K562 (cell line): ENCODE results near the gene GABPB1. TPM values are rescaled to one million over a fixed set of nuclear protein-coding genes. Genes with fewer than 3 reads are reported as not detected.
A peak's percentile ranks its signal among the peaks of the same experiment; 100 is the strongest.

Experiments used
- C11orf30 ChIP-seq: fragments of 450-650 bp; IDR thresholded peaks from 2 replicates; pipeline ENCODE4 v1.6.1; 2016; ENCODE audit warnings: low read depth, mild to moderate bottlenecking
- FOS ChIP-seq: IDR thresholded peaks from 3 replicates; pipeline ENCODE4 v1.6.1; 2011; ENCODE audit not compliant: insufficient read length; ENCODE audit errors: extremely low read depth
- KDM4B ChIP-seq, 2 experiments: fragments of 450-650 bp in 1 of 2; sonication (generic) in 1 of 2; IDR thresholded peaks; 2 replicates each; pipeline ENCODE4 v1.6.1; 2016 to 2017; ENCODE audit warnings: borderline replicate concordance in 2 of 2, antibody characterized with exemption in 1 of 2, low read depth in 1 of 2, mild to moderate bottlenecking in 1 of 2
- KLF10 ChIP-seq: fragments of 250-450 bp; sonication (Bioruptor Pico); IDR thresholded peaks from 2 replicates; pipeline ENCODE4 v1.6.1; 2021; ENCODE audit warnings: matching md5 sums
- RBM15 ChIP-seq: fragments of 200-400 bp; formaldehyde crosslinking; IDR thresholded peaks from 2 replicates; pipeline ENCODE4 v1.6.1; 2018; ENCODE audit warnings: mild to moderate bottlenecking, low read length, moderate library complexity; ENCODE audit not compliant: insufficient read depth
- U2AF1 ChIP-seq: fragments of 200-400 bp; formaldehyde crosslinking; optimal IDR thresholded peaks from 2 replicates; pipeline ENCODE3; 2017; ENCODE audit warnings: mild to moderate bottlenecking, low read depth, low read length, moderate library complexity
- ZFP1 ChIP-seq: fragments of 450-650 bp; formaldehyde crosslinking; IDR thresholded peaks from 2 replicates; pipeline ENCODE4 v1.4.0; 2020; ENCODE audit warnings: mild to moderate bottlenecking, mixed read lengths
- ZNF316 ChIP-seq: fragments of 450-650 bp; IDR thresholded peaks from 2 replicates; pipeline ENCODE4 v1.6.1; 2016
- ZNF766 ChIP-seq: fragments of 200-800 bp; sonication (Bioruptor generic); conservative IDR thresholded peaks from 2 replicates; pipeline ENCODE4 v1.6.1; 2016; ENCODE audit warnings: missing genetic modification characterization, missing compliant biosample characterization
- polyA plus RNA-seq, 8 experiments: library from polyadenylated mRNA; depleted of rRNA in 4 of 8; stranded (reverse) in 5 of 8; unstranded in 3 of 8; fragments of >200 nt; fragmentation: Nextera tagmentation in 2 of 8; fragmentation: Illumina TruSeq in 1 of 8; extraction: Ambion mirVana in 2 of 8; extraction: Trizol in 1 of 8; gene quantifications; 2 replicates each; pipeline versions ENCODE4 v1.2.1 to v1.2.3, GENCODE V29; 2011 to 2014; ENCODE audit warnings: inconsistent platforms in 1 of 8, missing spikeins in 1 of 8
- total RNA-seq, 7 experiments: library from RNA; depleted of rRNA in 6 of 7; stranded (reverse); fragments of >200 nt in 6 of 7; fragmentation: Illumina TruSeq in 2 of 7; extraction: Trizol in 2 of 7; gene quantifications; 2 replicates each; pipeline versions ENCODE4 v1.2.1 to v1.2.3, GENCODE V29; 2011 to 2021; ENCODE audit warnings: low replicate concordance in 1 of 7
- TF ChIP-seq, protein P1 (sequence below): fragments of 450-650 bp; IDR thresholded peaks from 2 replicates; pipeline ENCODE4 v1.6.1; 2016
- TF ChIP-seq, protein P2 (sequence below), 2 experiments: fragments of 450-650 bp; IDR thresholded peaks; 2 replicates each; pipeline ENCODE4 v1.6.1; 2016; ENCODE audit warnings: mild to moderate bottlenecking in 2 of 2, borderline replicate concordance in 1 of 2, low read depth in 1 of 2, moderate library complexity in 1 of 2
- TF ChIP-seq, protein P3 (sequence below): sonication (generic); formaldehyde crosslinking; IDR thresholded peaks from 2 replicates; pipeline ENCODE4 v1.8.1; 2023; ENCODE audit warnings: mild to moderate bottlenecking, missing genetic modification reagents
- TF ChIP-seq, protein P4 (sequence below): fragments of 250-450 bp; sonication (Bioruptor Pico); IDR thresholded peaks from 2 replicates; pipeline ENCODE4 v1.8.0; 2021; ENCODE audit warnings: mild to moderate bottlenecking, moderate library complexity

GABPB1 gene
- total and polyA plus RNA-seq, 9 of the 15 experiments (the other 6 are each of a cell fraction or from before 2014, with no cell fraction given): 11.8 to 42.3 (median 33.2) TPM

DNA sequence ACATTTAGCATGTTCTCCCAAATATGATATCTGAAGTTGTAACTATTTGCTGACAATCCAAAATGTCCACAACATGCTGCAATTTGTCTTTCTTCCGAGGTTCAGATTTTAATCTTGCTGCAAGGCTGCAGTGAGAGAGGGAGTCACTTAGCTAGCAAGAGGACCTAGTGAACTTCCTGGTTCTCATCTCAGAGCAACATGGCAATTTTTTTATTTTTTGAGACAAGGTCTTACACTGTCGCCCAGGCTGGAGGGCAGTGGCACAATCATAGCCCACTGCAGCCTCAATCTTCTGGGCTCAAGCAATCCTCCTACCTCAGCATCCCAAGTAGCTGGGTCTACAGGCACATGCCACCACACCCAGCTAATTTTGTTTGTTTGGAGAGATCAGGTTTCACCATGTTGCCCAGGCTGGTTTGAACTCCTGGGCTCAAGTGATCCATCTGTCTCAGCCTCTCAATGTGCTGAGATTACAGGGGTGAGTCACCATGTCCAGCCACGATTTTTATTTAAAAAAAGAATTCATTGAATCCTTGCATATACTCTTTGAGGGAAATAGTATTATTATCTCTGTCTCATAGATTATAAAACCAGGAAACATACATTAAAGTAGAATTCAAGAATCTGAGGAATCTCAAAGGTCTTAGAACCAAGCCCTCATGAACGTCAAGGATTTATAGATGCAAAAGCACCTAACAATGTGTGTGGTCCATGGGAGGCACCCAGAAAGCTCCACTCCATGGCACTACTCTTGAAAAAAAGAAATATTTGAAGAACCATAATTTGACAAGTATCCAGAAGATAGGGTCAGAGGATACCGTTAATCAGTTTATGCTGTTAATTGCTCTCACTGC lies 98.6 kb downstream of the GABPB1 start (continued):
- TF ChIP-seq FOS (no peak), ZFP1 (CRISPR knock-in tag) (no peak), KLF10 (no peak), ZNF316 (peak; percentile 94), U2AF1 (no peak), KDM4B (IDR thresholded peaks at IDR 0.05; ENCODE audit: borderline replicate concordance in 2 of 2, low read depth in 1 of 2) (no peak), ZNF766 (CRISPR knock-in tag) (peak; percentile 33; the same call in 1 of the 2 replicates), C11orf30 (peak; percentile 93), RBM15 (no peak)
- TF ChIP-seq, protein P1, sequence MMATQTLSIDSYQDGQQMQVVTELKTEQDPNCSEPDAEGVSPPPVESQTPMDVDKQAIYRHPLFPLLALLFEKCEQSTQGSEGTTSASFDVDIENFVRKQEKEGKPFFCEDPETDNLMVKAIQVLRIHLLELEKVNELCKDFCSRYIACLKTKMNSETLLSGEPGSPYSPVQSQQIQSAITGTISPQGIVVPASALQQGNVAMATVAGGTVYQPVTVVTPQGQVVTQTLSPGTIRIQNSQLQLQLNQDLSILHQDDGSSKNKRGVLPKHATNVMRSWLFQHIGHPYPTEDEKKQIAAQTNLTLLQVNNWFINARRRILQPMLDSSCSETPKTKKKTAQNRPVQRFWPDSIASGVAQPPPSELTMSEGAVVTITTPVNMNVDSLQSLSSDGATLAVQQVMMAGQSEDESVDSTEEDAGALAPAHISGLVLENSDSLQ: 0 out of 2 replicates have a peak, but pooled peaks have one; percentile 9
- TF ChIP-seq, protein P2, sequence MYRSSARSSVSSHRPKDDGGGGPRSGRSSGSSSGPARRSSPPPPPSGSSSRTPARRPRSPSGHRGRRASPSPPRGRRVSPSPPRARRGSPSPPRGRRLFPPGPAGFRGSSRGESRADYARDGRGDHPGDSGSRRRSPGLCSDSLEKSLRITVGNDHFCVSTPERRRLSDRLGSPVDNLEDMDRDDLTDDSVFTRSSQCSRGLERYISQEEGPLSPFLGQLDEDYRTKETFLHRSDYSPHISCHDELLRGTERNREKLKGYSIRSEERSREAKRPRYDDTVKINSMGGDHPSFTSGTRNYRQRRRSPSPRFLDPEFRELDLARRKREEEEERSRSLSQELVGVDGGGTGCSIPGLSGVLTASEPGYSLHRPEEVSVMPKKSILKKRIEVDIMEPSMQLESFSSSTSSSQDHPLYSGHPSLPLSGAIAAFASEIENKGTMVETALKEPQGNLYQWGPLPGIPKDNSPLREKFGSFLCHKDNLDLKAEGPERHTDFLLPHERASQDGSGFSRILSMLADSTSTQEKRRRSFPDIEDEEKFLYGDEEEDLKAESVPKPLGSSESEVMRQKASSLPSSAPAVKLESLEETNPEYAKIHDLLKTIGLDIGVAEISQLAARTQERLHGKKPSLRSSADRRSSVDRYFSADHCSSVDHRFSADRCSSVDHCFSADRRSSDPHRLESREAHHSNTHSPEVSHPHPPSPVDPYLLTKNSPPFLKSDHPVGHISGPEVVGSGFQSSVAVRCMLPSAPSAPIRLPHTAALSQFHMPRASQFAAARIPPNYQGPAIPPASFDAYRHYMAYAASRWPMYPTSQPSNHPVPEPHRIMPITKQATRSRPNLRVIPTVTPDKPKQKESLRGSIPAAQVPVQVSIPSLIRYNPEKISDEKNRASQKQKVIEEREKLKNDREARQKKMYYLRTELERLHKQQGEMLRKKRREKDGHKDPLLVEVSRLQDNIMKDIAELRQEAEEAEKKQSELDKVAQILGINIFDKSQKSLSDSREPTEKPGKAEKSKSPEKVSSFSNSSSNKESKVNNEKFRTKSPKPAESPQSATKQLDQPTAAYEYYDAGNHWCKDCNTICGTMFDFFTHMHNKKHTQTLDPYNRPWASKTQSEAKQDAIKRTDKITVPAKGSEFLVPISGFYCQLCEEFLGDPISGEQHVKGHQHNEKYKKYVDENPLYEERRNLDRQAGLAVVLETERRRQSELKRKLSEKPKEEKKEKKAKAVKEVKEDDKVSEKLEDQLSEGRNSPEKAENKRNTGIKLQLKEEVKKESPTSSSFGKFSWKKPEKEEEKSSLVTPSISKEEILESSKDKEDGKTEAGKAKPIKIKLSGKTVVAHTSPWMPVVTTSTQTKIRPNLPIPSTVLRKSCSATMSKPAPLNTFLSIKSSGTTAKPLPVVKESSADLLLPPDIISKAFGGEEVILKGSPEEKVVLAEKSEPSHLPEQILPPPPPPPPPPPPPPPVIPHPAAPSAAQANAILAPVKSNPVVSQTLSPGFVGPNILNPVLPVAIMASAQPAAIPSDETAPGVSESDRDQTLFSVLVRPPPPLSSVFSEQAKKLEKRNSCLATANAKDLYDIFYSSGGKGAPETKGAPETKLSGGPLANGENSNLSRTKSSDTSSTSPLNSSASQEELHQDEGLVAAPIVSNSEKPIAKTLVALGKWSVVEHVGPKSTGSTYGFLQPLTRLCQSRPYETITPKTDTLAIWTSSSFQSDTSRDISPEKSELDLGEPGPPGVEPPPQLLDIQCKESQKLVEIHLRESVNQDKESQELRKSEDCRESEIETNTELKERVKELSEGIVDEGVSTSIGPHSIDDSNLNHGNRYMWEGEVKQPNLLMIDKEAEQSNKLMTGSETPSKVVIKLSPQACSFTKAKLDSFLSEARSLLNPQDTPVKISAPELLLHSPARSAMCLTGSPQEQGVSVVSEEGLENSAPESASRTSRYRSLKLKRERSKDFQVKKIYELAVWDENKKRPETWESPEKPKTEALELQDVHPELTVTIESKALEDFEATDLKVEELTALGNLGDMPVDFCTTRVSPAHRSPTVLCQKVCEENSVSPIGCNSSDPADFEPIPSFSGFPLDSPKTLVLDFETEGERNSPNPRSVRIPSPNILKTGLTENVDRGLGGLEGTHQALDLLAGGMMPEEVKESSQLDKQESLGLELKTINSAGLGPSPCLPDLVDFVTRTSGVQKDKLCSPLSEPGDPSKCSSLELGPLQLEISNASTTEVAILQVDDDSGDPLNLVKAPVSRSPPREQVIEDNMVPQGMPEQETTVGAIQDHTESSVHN (IDR thresholded peaks at IDR 0.05; ENCODE audit: borderline replicate concordance in 1 of 2, low read depth in 1 of 2): no peak
- TF ChIP-seq, protein P3, sequence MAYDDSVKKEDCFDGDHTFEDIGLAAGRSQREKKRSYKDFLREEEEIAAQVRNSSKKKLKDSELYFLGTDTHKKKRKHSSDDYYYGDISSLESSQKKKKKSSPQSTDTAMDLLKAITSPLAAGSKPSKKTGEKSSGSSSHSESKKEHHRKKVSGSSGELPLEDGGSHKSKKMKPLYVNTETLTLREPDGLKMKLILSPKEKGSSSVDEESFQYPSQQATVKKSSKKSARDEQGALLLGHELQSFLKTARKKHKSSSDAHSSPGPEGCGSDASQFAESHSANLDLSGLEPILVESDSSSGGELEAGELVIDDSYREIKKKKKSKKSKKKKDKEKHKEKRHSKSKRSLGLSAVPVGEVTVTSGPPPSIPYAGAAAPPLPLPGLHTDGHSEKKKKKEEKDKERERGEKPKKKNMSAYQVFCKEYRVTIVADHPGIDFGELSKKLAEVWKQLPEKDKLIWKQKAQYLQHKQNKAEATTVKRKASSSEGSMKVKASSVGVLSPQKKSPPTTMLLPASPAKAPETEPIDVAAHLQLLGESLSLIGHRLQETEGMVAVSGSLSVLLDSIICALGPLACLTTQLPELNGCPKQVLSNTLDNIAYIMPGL (CRISPR knock-in tag): no peak
- TF ChIP-seq, protein P4, sequence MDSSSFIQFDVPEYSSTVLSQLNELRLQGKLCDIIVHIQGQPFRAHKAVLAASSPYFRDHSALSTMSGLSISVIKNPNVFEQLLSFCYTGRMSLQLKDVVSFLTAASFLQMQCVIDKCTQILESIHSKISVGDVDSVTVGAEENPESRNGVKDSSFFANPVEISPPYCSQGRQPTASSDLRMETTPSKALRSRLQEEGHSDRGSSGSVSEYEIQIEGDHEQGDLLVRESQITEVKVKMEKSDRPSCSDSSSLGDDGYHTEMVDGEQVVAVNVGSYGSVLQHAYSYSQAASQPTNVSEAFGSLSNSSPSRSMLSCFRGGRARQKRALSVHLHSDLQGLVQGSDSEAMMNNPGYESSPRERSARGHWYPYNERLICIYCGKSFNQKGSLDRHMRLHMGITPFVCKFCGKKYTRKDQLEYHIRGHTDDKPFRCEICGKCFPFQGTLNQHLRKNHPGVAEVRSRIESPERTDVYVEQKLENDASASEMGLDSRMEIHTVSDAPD (CRISPR knock-in tag): no peak
